ENCODE measurements around the gene IL21. TPM values are rescaled to one million over a fixed set of nuclear protein-coding genes. Genes with fewer than 3 reads are reported as not detected.

IL21 gene
- total RNA-seq, 1 experiment from 2014 or later, result not detected

DNA sequence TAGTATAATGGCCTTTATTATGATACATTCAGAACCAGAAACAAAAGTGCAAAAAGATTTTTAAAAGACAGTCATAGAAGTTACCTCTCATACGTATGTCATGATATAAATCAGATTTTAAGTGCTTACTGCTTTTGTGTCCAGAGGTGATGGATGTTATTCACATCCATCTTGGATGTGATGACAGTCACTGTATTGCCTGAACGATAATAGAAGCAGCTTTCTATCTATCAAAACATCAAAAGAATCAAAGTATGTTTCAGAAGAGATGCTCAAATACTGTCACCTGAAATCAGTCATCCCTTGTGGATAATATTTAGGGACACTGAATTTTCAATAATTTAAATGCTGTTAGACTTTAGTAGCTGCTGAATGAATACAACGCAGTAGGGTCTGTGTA is 26.8 kb upstream of the IL21 start:
- no peaks in the 10 kb centered on the region for H3K27me3 ChIP-seq
- no peak for DNase-seq

DNA sequence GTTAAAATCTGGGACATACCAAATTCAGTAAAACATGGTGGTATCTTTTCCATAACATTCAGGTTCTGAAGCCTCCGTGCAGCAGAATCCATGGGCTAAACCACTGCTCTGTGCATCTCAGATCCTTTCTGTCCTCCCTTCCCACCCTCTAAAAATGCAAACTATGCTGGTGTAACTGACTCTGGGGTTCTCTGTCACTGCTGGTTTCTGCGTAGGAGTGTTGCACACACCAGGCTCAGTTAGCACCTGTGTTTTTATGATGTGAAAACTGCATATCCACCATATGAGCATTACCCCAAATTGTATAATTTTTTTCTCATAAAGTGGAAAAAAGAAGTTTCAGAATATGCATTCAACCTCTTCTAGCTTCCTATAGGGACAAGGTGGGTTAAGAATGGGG is 22.4 kb upstream of the IL21 start:
- H3K27me3 ChIP-seq, result no peaks in the 10 kb centered on the region
- no peak for DNase-seq

More for the DNA sequence above, 26.8 kb upstream of the IL21 start:
- Histone ChIP-seq H3K4me3 (no peak overlapping the region), H3K9me3 (no peaks in the 10 kb centered on the region), H3K36me3 (no peaks in the 10 kb centered on the region)

DNA sequence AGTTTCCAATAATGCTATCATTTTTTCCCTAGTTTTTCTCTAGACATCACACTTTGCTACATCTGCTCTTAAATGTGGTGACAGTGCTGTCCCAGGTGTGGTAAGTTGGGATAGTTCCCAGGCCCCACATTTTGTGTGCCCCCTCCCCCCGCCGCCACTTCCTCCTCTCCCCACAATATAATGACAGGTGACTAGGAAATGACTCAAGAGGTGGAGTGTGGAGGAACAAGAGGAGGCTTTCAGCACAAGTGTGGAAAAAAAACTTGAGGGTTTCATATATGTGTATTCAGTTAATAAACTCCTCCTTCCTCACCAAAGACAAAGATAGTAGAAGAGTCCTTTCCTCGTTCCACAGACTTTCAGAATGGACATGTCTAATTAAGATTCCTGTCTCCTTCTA is 18.3 kb upstream of the IL21 start:
- no peak overlapping the region for H3K4me3 ChIP-seq
- H3K36me3 ChIP-seq, result no peaks in the 10 kb centered on the region
- no peaks in the 10 kb centered on the region for H3K9me3 ChIP-seq
- no peaks in the 10 kb centered on the region for H3K27me3 ChIP-seq
- no peak for DNase-seq

More for the DNA sequence above, 22.4 kb upstream of the IL21 start:
- Histone ChIP-seq H3K36me3 (no peaks in the 10 kb centered on the region), H3K9me3 (no peaks in the 10 kb centered on the region), H3K4me3 (no peak overlapping the region)

DNA sequence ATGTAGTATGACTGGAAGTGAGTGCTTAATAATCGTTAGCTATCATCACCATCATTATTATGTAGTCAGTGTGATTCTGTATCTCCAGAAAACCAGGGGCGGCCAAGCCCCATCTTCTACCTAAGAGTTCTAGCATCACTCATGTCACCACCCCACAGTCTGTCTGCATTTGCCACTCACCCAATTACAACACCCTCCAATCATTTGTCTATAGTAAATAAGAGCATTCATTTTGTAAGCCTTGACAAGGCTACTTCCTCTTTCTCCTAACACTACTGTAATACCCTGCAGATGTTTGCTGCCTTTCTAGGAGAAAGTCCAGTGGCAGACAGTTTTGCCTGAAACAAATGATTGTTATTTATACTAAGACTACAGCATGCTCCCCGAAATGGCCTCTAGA is 15.8 kb upstream of the IL21 start:
- H3K4me3 ChIP-seq, result no peak overlapping the region
- H3K36me3 ChIP-seq, result no peaks in the 10 kb centered on the region
- no peak for DNase-seq
- H3K9me3 ChIP-seq, result no peaks in the 10 kb centered on the region
- no peaks in the 10 kb centered on the region for H3K27me3 ChIP-seq

DNA sequence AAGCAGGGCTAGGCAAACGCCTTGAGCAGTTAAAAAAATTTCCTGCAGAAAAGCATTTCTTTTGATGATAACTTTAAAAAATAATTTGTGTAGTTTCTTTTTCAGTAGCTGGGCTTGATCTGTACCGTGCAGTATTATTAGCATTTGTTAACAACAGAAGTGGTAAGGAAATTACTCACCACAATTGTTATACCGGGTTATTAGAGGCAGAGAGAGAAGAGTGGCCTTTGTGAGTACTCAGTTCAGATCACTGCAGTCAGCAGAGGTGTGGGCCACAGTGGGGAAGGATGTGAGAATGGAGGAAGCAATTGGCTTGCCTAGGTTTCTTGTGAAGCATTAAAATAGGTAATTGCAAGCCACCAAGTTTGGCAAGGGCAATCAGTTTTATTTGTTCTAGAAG is 14.3 kb upstream of the IL21 start:
- H3K36me3 ChIP-seq, result no peaks in the 10 kb centered on the region
- no peaks in the 10 kb centered on the region for H3K9me3 ChIP-seq
- DNase-seq, result no peak
- H3K4me3 ChIP-seq, result no peak overlapping the region
- H3K27me3 ChIP-seq, result no peaks in the 10 kb centered on the region

DNA sequence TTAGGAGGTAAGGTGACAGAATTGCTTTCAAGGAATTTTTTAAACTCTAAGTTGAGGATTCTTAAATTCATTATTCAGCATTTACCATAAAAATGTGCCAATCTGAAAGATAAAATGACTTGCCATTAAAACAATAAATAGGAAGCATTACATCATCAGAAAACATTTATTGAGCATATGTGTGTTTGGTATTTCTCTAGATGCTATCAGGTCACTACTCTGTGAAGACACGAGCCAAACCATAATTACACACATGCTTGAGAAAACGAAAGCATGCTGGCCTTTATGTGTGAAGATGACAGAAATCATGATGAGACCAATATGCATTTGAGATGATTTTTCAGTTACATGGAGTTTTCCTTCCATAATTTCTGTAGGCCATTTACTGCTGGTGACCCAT is 12.3 kb upstream of the IL21 start:
- H3K4me3 ChIP-seq, result no peak overlapping the region
- H3K9me3 ChIP-seq, result no peaks in the 10 kb centered on the region
- no peaks in the 10 kb centered on the region for H3K36me3 ChIP-seq
- no peak for DNase-seq
- no peaks in the 10 kb centered on the region for H3K27me3 ChIP-seq

DNA sequence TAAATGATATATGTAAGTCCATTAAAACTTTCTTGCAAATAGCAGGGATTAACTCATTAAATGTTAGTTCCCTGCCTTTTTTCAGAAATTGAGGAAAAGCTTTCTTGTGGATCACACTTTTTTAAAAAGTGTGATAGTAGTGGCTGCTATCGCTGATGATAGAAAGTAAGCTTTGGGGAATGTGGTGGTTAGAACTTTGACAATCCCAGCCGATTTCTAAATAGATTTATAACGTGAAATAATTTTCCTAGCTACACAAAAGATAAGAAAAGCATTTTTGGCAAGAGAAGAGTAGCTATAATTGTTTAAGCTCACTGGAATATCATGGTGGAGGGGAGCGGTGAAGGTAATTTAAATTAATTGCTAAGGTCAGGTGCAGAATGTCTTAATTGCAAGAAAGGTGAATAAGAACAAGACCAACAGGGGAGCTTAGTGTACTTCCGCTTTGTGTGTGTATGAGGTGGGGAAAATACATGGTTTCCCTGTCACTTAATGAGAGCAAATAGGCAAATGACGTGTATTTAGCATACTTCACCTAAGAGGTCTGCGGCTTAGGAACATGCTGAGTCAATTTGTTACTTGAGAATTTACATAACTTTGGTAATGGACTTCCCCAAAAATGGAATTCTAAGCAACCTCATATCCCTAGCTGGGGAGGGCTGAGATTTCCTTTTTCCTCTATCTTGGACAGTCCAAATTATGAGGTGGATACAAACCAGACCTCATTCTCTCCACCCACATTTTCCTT is 11.7 kb upstream of the IL21 start:
- H3K36me3 ChIP-seq, result no peaks in the 10 kb centered on the region
- DNase-seq, result no peak
- no peak overlapping the region for H3K4me3 ChIP-seq
- no peaks in the 10 kb centered on the region for H3K27me3 ChIP-seq
- no peaks in the 10 kb centered on the region for H3K9me3 ChIP-seq

DNA sequence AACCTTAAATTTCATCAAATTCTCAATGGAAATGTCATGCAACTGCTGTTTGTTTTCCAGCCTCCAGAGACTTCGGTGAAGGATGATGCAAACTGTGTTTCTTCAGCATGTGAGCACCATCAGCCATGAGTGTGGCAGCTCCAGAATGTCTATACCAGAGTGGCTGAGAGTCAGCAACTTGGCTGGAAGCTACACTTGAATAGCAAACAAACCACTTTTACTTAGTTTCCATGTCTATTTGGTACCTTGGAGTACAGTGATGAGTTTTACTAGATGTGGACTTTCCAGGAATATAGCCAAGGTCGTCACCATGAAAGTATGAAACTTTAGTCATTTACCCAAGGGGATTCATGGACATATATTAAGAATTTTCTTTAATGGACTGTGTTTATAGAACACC is 4.3 kb upstream of the IL21 start:
- Histone ChIP-seq H3K27me3 (no peaks in the 10 kb centered on the region), H3K4me3 (no peak overlapping the region), H3K9me3 (no peaks in the 10 kb centered on the region), H3K36me3 (no peaks in the 10 kb centered on the region)
- DNase-seq, result peak; percentile 50

DNA sequence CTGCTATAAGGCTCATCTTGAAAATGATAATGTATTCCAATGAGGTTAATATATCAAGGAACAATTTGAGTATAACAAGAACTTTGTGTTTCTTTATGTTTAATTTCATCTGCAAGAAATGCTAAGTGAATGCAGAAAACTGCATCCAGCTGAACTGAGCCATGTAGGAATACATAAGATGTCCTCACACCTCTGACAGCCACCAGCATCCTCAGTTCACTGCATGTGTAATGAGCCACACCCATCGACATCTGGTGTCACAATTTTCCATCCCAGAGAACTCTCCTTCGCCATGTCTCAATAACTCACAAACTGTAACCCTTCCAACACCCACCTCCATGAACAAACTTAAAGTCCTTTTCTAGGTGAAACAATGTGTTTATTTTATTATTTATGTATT is 3.3 kb upstream of the IL21 start:
- Histone ChIP-seq H3K4me3 (no peak overlapping the region), H3K27me3 (no peaks in the 10 kb centered on the region), H3K9me3 (no peaks in the 10 kb centered on the region), H3K36me3 (no peaks in the 10 kb centered on the region)
- no peak for DNase-seq

DNA sequence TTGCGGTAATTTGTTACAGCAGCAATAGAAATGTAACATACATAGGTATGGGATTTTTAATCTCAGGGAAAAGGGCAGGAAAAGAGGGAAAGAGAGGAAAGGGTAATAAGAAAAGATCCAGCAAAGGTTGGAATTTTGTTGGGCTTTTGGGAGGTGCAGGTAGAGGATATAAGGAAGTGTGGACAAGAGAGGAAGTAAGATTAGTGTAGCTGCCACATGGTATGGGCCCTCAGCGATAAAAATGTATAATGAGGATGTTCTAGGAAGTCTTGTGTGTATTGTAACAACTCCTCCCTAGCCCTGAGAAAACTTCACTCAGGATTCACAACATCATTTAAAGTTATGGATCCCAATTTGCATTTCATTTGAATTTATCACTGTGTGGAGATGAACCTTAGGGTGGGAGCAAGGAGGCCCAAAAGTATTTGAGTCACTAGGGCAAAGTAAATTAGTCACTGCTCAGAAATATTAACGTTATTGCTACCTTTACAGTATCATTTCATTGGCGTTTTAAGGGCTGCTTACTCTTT is 2.8 kb upstream of the IL21 start:
- Histone ChIP-seq H3K4me3 (no peak overlapping the region), H3K27me3 (no peaks in the 10 kb centered on the region), H3K9me3 (no peaks in the 10 kb centered on the region), H3K36me3 (no peaks in the 10 kb centered on the region)
- DNase-seq, result no peak

DNA sequence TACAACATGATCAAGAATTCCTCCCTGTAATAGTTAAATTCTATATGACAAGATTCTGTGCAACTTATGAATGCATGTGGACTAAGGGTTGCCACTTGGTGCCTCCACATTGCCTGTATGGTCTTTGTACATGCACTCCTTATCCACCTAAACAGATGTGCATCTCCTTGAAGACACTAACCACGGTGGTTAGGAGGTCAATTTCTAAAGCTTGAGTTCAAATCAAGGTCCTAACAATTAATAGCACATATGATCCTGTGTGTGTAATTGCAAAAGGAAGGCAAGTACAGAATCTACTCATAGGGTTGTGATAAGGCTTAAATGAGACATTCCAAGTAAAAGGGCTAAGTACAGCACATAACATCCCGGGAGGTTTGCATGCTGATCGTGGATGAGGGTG is 1.5 kb upstream of the IL21 start:
- H3K27me3 ChIP-seq, result no peaks in the 10 kb centered on the region
- H3K4me3 ChIP-seq, result no peak overlapping the region
- no peaks in the 10 kb centered on the region for H3K36me3 ChIP-seq
- no peak for DNase-seq
- H3K9me3 ChIP-seq, result no peaks in the 10 kb centered on the region

DNA sequence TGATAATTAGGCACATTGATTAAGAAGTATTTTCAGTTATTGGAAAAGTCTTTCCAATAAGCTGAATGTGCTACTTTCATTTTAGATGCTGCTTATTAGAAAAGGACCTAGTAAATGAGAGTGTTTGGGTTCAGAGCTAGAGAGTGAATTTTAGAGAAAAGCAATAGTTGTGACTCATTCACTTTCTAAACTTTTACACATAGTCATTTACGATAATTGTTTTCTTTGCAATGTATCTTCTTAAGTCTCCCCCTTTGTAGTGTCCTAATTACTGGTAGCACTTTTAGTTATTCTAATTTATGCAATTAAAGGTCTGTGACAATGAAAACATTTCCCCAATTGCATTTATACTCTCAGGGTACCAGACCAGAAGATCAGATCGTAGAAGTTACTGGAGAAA is 1.3 kb downstream of the IL21 start:
- no peaks in the 10 kb centered on the region for H3K9me3 ChIP-seq
- H3K36me3 ChIP-seq, result no peaks in the 10 kb centered on the region
- no peak for DNase-seq

DNA sequence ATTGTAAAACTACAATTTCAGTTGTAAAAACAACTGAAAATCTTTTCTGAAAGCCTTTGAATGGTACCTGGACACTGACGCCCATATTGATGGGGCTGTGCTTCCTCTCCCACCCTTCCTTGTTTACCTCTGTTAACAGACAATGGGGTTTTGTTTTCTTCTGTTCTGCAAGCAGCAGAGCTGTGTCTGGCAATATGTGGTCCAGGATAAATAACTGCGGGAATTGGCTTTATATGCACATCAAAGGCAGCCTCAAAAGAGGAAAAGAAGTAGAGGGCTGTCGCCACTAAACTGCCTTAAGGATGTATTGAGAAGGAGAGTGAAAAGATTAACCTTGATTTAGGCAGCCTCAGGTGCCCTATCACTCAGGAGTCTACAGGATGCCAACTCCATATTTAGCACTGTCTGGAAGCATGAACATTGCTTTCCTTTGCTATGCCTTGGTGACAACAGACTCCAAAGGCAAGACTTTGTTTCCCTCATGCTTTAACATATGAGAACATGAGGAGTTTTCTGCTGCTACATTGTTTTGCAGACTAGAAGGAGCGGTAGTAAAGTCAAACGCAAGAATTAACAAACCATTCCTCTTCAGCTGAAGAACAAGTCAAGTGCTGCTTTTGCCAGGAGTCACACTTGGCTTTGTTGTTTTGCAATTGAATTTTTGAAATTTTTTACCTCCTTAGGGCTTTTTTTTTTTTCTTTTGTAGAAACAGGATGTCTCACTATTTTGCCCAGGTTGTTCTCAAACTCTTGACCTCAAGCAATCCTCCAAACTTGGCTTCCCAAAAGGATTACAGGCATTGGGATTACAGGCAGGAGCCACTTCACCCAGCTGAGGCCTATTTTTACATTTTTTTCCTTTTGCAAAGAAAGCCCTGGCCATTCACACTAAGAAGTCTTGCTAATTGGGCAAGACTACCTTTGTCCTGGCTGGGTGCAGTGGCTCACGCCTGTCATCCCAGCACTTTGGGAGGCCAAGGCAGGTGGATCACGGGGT is 3.0 kb downstream of the IL21 start:
- H3K9me3 ChIP-seq, result no peaks in the 10 kb centered on the region
- no peaks in the 10 kb centered on the region for H3K27me3 ChIP-seq
- H3K4me3 ChIP-seq, result no peak overlapping the region
- no peaks in the 10 kb centered on the region for H3K36me3 ChIP-seq
- no peak for DNase-seq

More for the DNA sequence above, 1.3 kb downstream of the IL21 start:
- Histone ChIP-seq H3K27me3 (no peaks in the 10 kb centered on the region), H3K4me3 (no peak overlapping the region)

DNA sequence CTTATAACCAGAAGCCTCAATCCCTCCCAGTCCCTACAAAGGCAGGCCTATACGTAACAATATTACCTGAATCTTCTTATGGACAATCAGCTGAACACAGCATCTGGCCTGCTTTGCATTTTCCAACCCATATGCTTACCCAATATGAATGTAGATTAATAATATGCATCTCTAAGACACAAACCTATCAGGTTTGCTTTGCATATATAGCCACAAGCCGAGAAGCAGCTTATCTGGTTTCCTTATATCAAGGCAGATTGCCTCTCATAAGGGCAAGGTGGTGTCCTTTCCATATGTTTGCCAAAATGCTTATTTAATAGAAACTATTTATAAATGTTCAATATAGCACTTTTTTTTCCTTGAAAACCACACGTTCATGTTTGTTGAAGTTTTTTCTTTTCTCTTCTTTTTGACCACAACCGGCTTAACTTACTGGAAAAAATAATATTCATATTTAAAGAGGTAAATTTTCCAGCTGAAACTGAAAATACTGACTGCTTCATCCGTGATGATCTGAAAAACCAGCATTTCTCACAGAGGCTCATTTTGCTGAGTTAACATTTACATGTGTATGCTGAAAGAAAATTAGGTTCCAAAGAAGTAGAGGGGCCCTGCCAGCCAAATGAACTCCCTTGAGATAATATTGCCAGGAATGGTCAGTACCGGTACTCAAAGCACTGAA is 3.8 kb downstream of the IL21 start:
- DNase-seq, result no peak

DNA sequence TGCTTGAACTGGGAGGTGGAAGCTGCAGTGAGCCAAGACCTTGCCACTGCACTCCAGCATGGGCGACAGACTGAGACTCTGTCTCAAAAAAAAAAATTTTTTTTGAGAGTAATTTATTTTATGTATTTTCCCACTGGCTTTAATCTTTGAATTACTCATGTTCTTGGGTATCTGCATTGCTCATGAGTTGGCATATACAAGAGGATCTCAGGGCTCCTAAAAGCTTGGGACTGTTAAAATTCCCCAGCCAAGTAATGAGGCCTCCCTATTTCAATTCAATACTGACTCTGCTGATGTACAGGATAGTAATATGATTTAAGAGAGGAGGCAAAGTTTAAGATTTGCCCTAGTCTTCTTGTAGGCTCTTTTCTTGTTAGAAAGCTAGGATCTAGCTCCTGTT is 6.2 kb downstream of the IL21 start:
- Histone ChIP-seq H3K36me3 (no peaks in the 10 kb centered on the region), H3K4me3 (no peak overlapping the region), H3K27me3 (no peaks in the 10 kb centered on the region), H3K9me3 (no peaks in the 10 kb centered on the region)
- DNase-seq, result no peak

More for the DNA sequence above, 3.8 kb downstream of the IL21 start:
- H3K9me3 ChIP-seq, result no peaks in the 10 kb centered on the region
- no peak overlapping the region for H3K4me3 ChIP-seq
- no peaks in the 10 kb centered on the region for H3K27me3 ChIP-seq
- H3K36me3 ChIP-seq, result no peaks in the 10 kb centered on the region

DNA sequence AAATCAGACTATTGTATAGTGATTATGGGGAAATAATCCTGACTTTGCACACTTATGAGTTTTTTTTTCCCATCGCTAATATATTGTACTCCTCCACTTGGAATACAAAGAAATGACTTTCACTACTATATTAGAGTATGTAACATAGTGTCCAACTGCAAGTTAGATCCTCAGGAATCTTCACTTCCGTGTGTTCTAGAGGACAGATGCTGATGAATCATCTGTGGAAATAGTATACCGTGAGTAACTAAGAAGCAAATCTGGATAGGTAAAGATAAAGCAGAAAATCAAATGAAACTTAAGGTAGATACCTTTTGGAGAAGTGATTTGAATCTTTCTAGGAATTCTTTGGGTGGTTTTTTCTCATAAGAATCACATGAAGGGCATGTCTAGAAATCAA is 8.3 kb downstream of the IL21 start:
- Histone ChIP-seq H3K27me3 (no peaks in the 10 kb centered on the region), H3K4me3 (no peak overlapping the region), H3K36me3 (no peaks in the 10 kb centered on the region), H3K9me3 (no peaks in the 10 kb centered on the region)
- no peak for DNase-seq
